HepG2 (cell line): ENCODE data around the gene ACBD5. TPM values are rescaled to one million over a fixed set of nuclear protein-coding genes. Genes with fewer than 3 reads are reported as not detected.
A peak's percentile ranks its signal among the peaks of the same experiment; 100 is the strongest.

ENCODE experiments used
- CAMTA2 ChIP-seq: sonication (generic); formaldehyde crosslinking; IDR thresholded peaks from 2 replicates; pipeline ENCODE4 v1.4.0; 2020; ENCODE audit warnings: mild to moderate bottlenecking, missing genetic modification reagents, borderline replicate concordance
- FLYWCH1 ChIP-seq: sonication (generic); formaldehyde crosslinking; IDR thresholded peaks from 2 replicates; pipeline ENCODE4 v1.8.1; 2023; ENCODE audit warnings: mild to moderate bottlenecking, missing genetic modification reagents
- GATA4 ChIP-seq: sonication (generic); IDR thresholded peaks from 2 replicates; pipeline ENCODE4 v1.6.1; 2016; ENCODE audit warnings: antibody characterized with exemption, low read depth, borderline replicate concordance
- MIER3 ChIP-seq: IDR thresholded peaks from 2 replicates; pipeline ENCODE4 v1.6.1; 2016; ENCODE audit warnings: missing compliant biosample characterization, borderline replicate concordance
- MLLT10 ChIP-seq: sonication (generic); formaldehyde crosslinking; IDR thresholded peaks from 2 replicates; pipeline ENCODE4 v1.4.0; 2020; ENCODE audit warnings: missing genetic modification reagents
- NR2C2 ChIP-seq: sonication (generic); formaldehyde crosslinking; IDR thresholded peaks from 2 replicates; pipeline ENCODE4 v1.4.0; 2020; ENCODE audit warnings: missing genetic modification reagents, mild to moderate bottlenecking, moderate library complexity, borderline replicate concordance
- POLR2AphosphoS5 ChIP-seq: IDR thresholded peaks from 2 replicates; pipeline ENCODE4 v1.6.1; 2012; ENCODE audit warnings: low read depth, low read length
- RFX3 ChIP-seq: IDR thresholded peaks from 2 replicates; pipeline ENCODE4 v1.6.1; 2016; ENCODE audit warnings: missing biosample characterization, missing genetic modification reagents
- TSC22D2 ChIP-seq: sonication (generic); formaldehyde crosslinking; IDR thresholded peaks from 2 replicates; pipeline ENCODE4 v1.5.1; 2020; ENCODE audit warnings: missing genetic modification reagents, mild to moderate bottlenecking, borderline replicate concordance
- ZBTB34 ChIP-seq: sonication (generic); formaldehyde crosslinking; IDR thresholded peaks from 2 replicates; pipeline ENCODE4 v1.8.0; 2022; ENCODE audit warnings: mild to moderate bottlenecking, missing genetic modification reagents
- ZBTB7B ChIP-seq: sonication (generic); formaldehyde crosslinking; IDR thresholded peaks from 2 replicates; pipeline ENCODE4 v1.4.0; 2020; ENCODE audit warnings: missing genetic modification reagents
- ZKSCAN8 ChIP-seq: IDR thresholded peaks from 2 replicates; pipeline ENCODE4 v1.6.1; 2016; ENCODE audit warnings: borderline replicate concordance, missing genetic modification reagents, missing compliant biosample characterization
- ZNF263 ChIP-seq: sonication (generic); formaldehyde crosslinking; IDR thresholded peaks from 2 replicates; pipeline ENCODE4 v1.4.0; 2020; ENCODE audit warnings: missing genetic modification reagents
- ZNF530 ChIP-seq: sonication (generic); formaldehyde crosslinking; IDR thresholded peaks from 2 replicates; pipeline ENCODE4 v1.5.0; 2020; ENCODE audit warnings: low read depth, mild to moderate bottlenecking, missing genetic modification reagents
- ZNF564 ChIP-seq: sonication (generic); formaldehyde crosslinking; IDR thresholded peaks from 2 replicates; pipeline ENCODE4 v1.8.1; 2023; ENCODE audit warnings: mild to moderate bottlenecking, missing genetic modification reagents
- ZNF709 ChIP-seq: sonication (generic); formaldehyde crosslinking; IDR thresholded peaks from 2 replicates; pipeline ENCODE4 v1.5.0; 2020; ENCODE audit warnings: mild to moderate bottlenecking, missing genetic modification reagents
- ZNF891 ChIP-seq: sonication (generic); formaldehyde crosslinking; IDR thresholded peaks from 2 replicates; pipeline ENCODE4 v1.5.0; 2020; ENCODE audit warnings: mild to moderate bottlenecking, missing genetic modification reagents
- polyA plus RNA-seq, 8 experiments: library from polyadenylated mRNA; depleted of rRNA in 3 of 8; stranded (reverse) in 7 of 8; unstranded in 1 of 8; fragments of >200 nt; fragmentation: Illumina TruSeq in 4 of 8; extraction: Trizol in 4 of 8; gene quantifications; 2 replicates each; pipeline versions ENCODE4 v1.2.1 to v1.2.3, GENCODE V29; 2011 to 2016; ENCODE audit warnings: low read depth in 4 of 8, missing spikeins in 1 of 8, mixed read lengths in 1 of 8; ENCODE audit not compliant: insufficient read depth in 1 of 8
- total RNA-seq, 5 experiments: library from RNA; depleted of rRNA; stranded (reverse); fragments of >200 nt; fragmentation: Illumina TruSeq; extraction: Trizol; gene quantifications; 2 replicates each; pipeline ENCODE4 v1.2.3, GENCODE V29; 2016; ENCODE audit warnings: low read depth in 1 of 5
- TF ChIP-seq, protein P1 (sequence below): sonication (generic); formaldehyde crosslinking; IDR thresholded peaks from 2 replicates; pipeline ENCODE4 v1.4.0; 2020; ENCODE audit warnings: missing genetic modification reagents
- TF ChIP-seq, protein P2 (sequence below): sonication (generic); formaldehyde crosslinking; IDR thresholded peaks from 2 replicates; pipeline ENCODE4 v1.4.0; 2020; ENCODE audit warnings: low read depth, mild to moderate bottlenecking, missing genetic modification reagents
- TF ChIP-seq, protein P3 (sequence below): sonication (generic); formaldehyde crosslinking; IDR thresholded peaks from 2 replicates; pipeline ENCODE4 v1.4.0; 2020; ENCODE audit warnings: missing genetic modification reagents, borderline replicate concordance
- TF ChIP-seq, protein P4 (sequence below): sonication (generic); formaldehyde crosslinking; IDR thresholded peaks from 2 replicates; pipeline ENCODE4 v1.5.1; 2020; ENCODE audit warnings: mild to moderate bottlenecking, missing genetic modification reagents

The ACBD5 gene
- total and polyA plus RNA-seq, 2 of the 13 experiments (the other 11 are each of a cell fraction or from before 2014, with no cell fraction given), result 10.3 to 14.8 TPM

DNA sequence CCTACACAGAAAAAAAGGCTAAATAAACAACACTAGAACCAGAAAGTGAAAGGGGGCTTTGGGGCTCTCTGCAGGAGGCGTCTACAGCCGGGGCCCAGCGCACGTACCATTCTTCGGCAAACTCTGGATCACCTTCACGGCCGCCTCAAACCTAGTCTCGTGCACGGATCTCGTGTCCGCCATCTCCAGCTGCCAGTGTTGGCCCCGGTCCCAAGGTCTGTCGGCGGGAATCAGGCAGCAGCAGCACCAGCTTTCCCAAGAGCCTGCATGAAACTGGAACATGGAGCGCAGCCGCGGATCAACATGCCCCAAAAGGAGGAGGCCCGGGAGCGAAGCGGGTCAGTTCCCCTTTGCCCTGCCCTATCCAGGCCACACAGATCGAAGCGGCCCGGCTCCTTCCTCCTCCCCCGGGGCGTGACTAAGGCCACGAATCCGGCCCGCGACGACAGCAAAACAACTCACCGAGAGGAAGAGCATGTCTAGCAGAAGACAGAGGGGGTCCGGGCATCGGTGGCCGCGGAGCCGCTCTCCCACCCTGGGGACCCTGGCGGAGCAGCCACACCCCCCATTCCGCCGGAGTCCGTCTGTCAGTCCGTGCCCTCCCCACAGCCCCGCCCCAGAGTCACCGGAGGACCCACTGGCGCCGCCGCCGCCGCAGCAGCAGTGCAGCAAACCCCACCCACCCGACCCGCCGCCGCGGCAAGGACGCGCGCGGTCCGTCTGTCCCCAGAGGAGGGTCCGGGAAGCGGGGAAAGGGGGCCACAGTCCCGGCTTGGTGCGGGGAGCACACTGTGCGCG lies at the start of gene ACBD5 (continued):
- TF ChIP-seq, protein P1, sequence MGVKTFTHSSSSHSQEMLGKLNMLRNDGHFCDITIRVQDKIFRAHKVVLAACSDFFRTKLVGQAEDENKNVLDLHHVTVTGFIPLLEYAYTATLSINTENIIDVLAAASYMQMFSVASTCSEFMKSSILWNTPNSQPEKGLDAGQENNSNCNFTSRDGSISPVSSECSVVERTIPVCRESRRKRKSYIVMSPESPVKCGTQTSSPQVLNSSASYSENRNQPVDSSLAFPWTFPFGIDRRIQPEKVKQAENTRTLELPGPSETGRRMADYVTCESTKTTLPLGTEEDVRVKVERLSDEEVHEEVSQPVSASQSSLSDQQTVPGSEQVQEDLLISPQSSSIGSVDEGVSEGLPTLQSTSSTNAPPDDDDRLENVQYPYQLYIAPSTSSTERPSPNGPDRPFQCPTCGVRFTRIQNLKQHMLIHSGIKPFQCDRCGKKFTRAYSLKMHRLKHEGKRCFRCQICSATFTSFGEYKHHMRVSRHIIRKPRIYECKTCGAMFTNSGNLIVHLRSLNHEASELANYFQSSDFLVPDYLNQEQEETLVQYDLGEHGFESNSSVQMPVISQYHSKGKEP (CRISPR knock-in tag), result no peak
- peak; percentile 64; the same call in 1 of the 2 replicates for TF ChIP-seq ZBTB34
- no peak for TF ChIP-seq ZKSCAN8
- peak; percentile 60 for TF ChIP-seq POLR2AphosphoS5
- TF ChIP-seq ZBTB7B, result peak; percentile 75; the same call in 1 of the 2 replicates
- 0 out of 2 replicates have a peak, but pooled peaks have one; percentile 11 for TF ChIP-seq ZNF564 (CRISPR knock-in tag)
- peak; percentile 96 for TF ChIP-seq CAMTA2 (CRISPR knock-in tag)
- TF ChIP-seq, protein P2, sequence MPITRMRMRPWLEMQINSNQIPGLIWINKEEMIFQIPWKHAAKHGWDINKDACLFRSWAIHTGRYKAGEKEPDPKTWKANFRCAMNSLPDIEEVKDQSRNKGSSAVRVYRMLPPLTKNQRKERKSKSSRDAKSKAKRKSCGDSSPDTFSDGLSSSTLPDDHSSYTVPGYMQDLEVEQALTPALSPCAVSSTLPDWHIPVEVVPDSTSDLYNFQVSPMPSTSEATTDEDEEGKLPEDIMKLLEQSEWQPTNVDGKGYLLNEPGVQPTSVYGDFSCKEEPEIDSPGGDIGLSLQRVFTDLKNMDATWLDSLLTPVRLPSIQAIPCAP (CRISPR knock-in tag), result no peak
- peak; percentile 53 for TF ChIP-seq NR2C2
- TF ChIP-seq, protein P3, sequence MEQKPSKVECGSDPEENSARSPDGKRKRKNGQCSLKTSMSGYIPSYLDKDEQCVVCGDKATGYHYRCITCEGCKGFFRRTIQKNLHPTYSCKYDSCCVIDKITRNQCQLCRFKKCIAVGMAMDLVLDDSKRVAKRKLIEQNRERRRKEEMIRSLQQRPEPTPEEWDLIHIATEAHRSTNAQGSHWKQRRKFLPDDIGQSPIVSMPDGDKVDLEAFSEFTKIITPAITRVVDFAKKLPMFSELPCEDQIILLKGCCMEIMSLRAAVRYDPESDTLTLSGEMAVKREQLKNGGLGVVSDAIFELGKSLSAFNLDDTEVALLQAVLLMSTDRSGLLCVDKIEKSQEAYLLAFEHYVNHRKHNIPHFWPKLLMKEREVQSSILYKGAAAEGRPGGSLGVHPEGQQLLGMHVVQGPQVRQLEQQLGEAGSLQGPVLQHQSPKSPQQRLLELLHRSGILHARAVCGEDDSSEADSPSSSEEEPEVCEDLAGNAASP (CRISPR knock-in tag), result peak; percentile 46; the same call in 1 of the 2 replicates
- TF ChIP-seq ZNF263 (CRISPR knock-in tag), result peak; percentile 68
- TF ChIP-seq MLLT10 (CRISPR knock-in tag), result no peak
- no peak for TF ChIP-seq MIER3 (CRISPR knock-in tag)
- TF ChIP-seq ZNF530, result no peak
- TF ChIP-seq GATA4, result 0 out of 2 replicates have a peak, but pooled peaks have one; percentile 5
- TF ChIP-seq FLYWCH1 (CRISPR knock-in tag), result no peak
- TF ChIP-seq TSC22D2 (CRISPR knock-in tag), result no peak
- TF ChIP-seq RFX3, result no peak
- TF ChIP-seq, protein P4, sequence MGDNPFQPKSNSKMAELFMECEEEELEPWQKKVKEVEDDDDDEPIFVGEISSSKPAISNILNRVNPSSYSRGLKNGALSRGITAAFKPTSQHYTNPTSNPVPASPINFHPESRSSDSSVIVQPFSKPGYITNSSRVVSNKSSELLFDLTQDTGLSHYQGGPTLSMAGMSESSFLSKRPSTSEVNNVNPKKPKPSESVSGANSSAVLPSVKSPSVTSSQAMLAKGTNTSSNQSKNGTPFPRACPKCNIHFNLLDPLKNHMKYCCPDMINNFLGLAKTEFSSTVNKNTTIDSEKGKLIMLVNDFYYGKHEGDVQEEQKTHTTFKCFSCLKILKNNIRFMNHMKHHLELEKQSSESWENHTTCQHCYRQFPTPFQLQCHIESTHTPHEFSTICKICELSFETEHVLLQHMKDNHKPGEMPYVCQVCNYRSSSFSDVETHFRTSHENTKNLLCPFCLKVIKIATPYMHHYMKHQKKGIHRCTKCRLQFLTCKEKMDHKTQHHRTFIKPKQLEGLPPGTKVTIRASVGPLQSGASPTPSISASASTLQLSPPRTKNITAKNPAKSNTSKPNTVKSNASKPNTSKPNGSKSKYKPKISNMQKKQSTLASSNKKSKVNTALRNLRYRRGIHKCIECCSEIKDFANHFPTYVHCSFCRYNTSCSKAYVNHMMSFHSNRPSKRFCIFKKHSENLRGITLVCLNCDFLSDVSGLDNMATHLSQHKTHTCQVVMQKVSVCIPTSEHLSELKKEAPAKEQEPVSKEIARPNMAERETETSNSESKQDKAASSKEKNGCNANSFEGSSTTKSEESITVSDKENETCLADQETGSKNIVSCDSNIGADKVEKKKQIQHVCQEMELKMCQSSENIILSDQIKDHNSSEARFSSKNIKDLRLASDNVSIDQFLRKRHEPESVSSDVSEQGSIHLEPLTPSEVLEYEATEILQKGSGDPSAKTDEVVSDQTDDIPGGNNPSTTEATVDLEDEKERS (CRISPR knock-in tag), result 0 out of 2 replicates have a peak, but pooled peaks have one; percentile 18
- TF ChIP-seq ZNF709 (CRISPR knock-in tag), result peak; percentile 76; the same call in 1 of the 2 replicates
- peak; percentile 63; the same call in 1 of the 2 replicates for TF ChIP-seq ZNF891 (CRISPR knock-in tag)
